ENCODE measurements around the gene TRERF1. TPM values are rescaled to one million over a fixed set of nuclear protein-coding genes. Genes with fewer than 3 reads are reported as not detected.

Gene TRERF1
- total RNA-seq, 1 donor from 2014 or later, result 47.9 TPM

- Mint-ChIP-seq H3K36me3 (ENCODE audit: low read depth) (peaks cover 48% of the 10 kb centered on the region), H3K27me3 (ENCODE audit: insufficient read depth) (no peaks in the 10 kb centered on the region), H3K4me3 (peak overlapping the region; percentile 70), H3K9me3 (no peaks in the 10 kb centered on the region), H3K4me1 (ENCODE audit: low read depth) (peaks cover 81% of the 10 kb centered on the region), H3K27ac (peak overlapping the region; percentile 85)
- DNase-seq (ENCODE audit: low spot score), result no peak
- intact Hi-C loops (cut with micrococcal nuclease), result loop anchor here (5.0 kb wide), 1 partner anchor 181 kb away; no protein-coding TSS in a partner anchor
Observed at GRCh38 chr6:42366011-42366705, 85.6 kb downstream of the TRERF1 start.

GRCh38 chr6:42365021-42365420 lies 86.7 kb downstream of the TRERF1 start:
- Mint-ChIP-seq H3K27me3 (ENCODE audit: insufficient read depth) (no peaks in the 10 kb centered on the region), H3K27ac (peak overlapping the region; percentile 89)
- intact Hi-C loops (cut with micrococcal nuclease), result loop anchor here (5.0 kb wide), 1 partner anchor 182 kb away; no protein-coding TSS in a partner anchor

DNA sequence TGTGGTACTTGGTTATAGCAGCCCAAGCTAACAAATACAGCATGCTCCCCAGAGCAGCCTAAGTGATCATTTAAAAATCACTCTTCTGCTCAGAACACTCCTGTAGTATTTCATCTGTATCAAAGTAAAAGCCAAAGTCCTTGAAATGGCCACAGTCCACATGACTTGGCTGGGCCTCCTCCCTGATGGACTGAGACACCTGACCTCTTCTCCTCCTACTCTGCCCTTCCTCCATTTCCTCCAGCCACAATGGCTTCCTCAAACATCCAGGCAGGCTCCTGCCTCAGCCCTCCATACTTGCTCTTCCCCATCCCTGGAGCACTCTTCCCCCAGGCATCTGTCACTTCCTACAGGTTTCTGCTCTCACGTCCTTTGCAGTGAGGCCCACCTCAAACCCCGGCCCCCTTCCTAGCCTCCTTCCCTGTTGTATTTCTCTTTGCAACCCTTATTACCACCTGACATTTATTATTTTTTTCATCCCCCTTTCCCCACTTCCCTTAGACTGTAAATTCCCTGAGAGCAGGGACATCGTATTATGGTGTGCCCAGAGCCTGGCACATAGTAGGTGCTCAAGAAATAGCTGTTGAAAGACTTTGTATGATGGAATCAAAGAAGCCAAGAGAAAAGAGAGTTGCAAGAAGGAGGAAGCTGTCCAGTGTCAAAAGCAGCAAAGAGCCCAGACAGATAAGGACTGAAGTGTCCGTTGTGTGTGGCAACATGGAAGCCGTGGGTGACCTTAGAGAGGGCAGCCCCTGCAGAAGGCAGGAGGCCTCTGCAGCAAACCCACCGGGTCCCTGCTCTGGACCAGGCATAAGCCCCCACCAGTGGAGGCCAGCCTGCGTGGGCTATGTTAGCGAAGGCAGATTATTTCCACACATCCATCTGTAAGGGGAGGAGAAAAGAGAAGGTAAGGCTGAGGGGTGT lies 87.5 kb downstream of the TRERF1 start:
- Mint-ChIP-seq H3K27me3 (ENCODE audit: insufficient read depth) (no peaks in the 10 kb centered on the region), H3K4me1 (ENCODE audit: low read depth) (peaks cover 75% of the 10 kb centered on the region), H3K4me3 (peak overlapping the region; percentile 71), H3K27ac (peak overlapping the region; percentile 89), H3K36me3 (ENCODE audit: low read depth) (peaks cover 52% of the 10 kb centered on the region), H3K9me3 (no peaks in the 10 kb centered on the region)
- DNase-seq (ENCODE audit: low spot score), result no peak
- intact Hi-C loops (cut with micrococcal nuclease), result no loop called here

More at GRCh38 chr6:42365021-42365420, 86.7 kb downstream of the TRERF1 start:
- Mint-ChIP-seq H3K4me1 (ENCODE audit: low read depth) (peaks cover 83% of the 10 kb centered on the region), H3K4me3 (peak overlapping the region; percentile 71), H3K9me3 (no peaks in the 10 kb centered on the region), H3K36me3 (ENCODE audit: low read depth) (peaks cover 54% of the 10 kb centered on the region)
- DNase-seq (ENCODE audit: low spot score), result no peak

- Mint-ChIP-seq H3K27ac (peak overlapping the region; percentile 63), H3K27me3 (ENCODE audit: insufficient read depth) (no peaks in the 10 kb centered on the region), H3K4me3 (no peak overlapping the region), H3K36me3 (ENCODE audit: low read depth) (peaks cover 59% of the 10 kb centered on the region), H3K9me3 (no peaks in the 10 kb centered on the region), H3K4me1 (ENCODE audit: low read depth) (peaks cover 66% of the 10 kb centered on the region)
- intact Hi-C loops (cut with micrococcal nuclease), result no loop called here
- no peak for DNase-seq (ENCODE audit: low spot score)
Observed at GRCh38 chr6:42361036-42361435, 90.7 kb downstream of the TRERF1 start.

DNA sequence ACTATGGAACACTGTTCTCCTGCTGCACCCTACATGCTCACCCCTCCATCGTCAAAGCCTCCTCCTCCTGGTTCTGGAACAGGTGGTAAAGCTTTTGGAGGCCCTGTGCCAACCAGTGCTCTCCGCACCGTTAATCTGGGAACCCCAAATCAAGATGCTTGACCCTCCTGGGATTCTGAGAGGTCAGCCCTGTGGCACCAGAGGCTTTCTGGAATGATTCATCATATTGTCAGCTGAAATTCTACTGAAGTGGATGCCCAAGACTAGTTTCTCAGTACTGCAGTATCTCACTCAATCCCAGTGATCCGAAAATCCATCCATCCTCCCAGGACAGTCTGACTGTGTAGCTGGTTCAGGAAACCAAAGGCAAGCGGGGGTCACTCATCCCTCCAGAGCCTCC lies 92.7 kb downstream of the TRERF1 start:
- DNase-seq (ENCODE audit: low spot score), result no peak
- Mint-ChIP-seq H3K4me3 (no peak overlapping the region), H3K4me1 (ENCODE audit: low read depth) (peaks cover 48% of the 10 kb centered on the region), H3K27ac (peak overlapping the region; percentile 44), H3K36me3 (ENCODE audit: low read depth) (peaks cover 44% of the 10 kb centered on the region), H3K9me3 (no peaks in the 10 kb centered on the region), H3K27me3 (ENCODE audit: insufficient read depth) (no peaks in the 10 kb centered on the region)
- intact Hi-C loops (cut with micrococcal nuclease), result no loop called here

DNA sequence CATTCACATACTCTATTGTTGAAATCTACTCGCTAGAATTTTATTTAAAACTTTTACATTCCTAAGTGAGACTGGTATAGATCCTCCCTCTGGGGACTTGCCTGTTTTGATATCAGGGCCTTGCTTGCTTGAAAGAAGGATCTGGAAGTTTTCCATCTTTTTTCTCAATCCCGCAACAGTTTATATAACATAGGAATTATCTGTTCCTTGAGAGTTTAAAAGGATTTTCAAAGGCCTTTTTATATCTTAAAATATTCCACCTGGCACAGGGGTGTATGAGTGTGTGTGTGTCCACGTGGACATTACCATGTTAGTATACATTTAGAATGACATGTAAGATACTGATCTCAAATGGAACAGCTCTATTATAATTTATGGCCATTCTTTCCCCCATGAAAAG lies 96.3 kb downstream of the TRERF1 start:
- Mint-ChIP-seq H3K4me1 (ENCODE audit: low read depth) (peaks cover 35% of the 10 kb centered on the region), H3K4me3 (no peak overlapping the region), H3K27me3 (ENCODE audit: insufficient read depth) (no peaks in the 10 kb centered on the region), H3K36me3 (ENCODE audit: low read depth) (peaks cover 23% of the 10 kb centered on the region), H3K9me3 (no peaks in the 10 kb centered on the region), H3K27ac (no peak overlapping the region)
- intact Hi-C loops (cut with micrococcal nuclease), result no loop called here
- no peak for DNase-seq (ENCODE audit: low spot score)

GRCh38 chr6:42354702-42355101 lies 97.0 kb downstream of the TRERF1 start:
- H3K4me3 Mint-ChIP-seq, result no peak overlapping the region
- intact Hi-C loops (cut with micrococcal nuclease), result no loop called here

DNA sequence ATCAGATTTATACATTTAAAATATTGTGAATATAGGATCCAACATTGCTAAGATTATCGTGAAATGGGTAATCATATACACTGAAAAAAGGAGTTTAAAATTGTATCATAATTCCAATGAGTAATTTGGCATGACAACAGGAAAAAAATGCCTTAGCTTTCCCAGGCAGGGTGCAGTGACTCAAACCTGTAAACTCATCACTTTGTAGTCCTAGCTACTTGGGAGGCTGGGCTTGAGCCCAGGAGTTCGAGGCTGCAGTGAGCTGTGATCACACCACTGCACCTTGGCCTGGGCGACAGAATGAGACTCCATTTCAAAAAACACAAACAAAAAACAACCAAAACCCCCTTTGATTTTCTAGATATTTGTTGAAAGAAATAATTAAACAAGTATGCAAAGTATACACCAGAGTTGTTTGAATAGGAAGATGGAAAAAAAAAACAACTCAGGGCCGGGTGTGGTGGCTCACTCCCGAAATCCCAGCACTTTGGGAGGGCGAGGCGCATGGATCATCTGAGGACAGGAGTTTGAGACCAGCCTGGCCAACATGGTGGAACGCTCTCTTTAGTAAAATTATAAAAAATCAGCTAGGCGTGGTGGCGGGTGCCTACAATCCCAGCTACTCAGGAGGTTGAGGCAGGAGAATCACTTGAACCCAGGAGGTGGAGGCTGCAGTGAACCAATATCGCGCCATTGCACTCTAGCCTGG lies 98.7 kb downstream of the TRERF1 start:
- Mint-ChIP-seq H3K4me1 (ENCODE audit: low read depth) (peaks cover 31% of the 10 kb centered on the region), H3K36me3 (ENCODE audit: low read depth) (peaks cover 23% of the 10 kb centered on the region), H3K9me3 (no peaks in the 10 kb centered on the region), H3K27ac (no peak overlapping the region), H3K4me3 (no peak overlapping the region), H3K27me3 (ENCODE audit: insufficient read depth) (no peaks in the 10 kb centered on the region)
- no peak for DNase-seq (ENCODE audit: low spot score)
- intact Hi-C loops (cut with micrococcal nuclease), result no loop called here

More at GRCh38 chr6:42354702-42355101, 97.0 kb downstream of the TRERF1 start:
- Mint-ChIP-seq H3K4me1 (ENCODE audit: low read depth) (peaks cover 35% of the 10 kb centered on the region), H3K36me3 (ENCODE audit: low read depth) (peaks cover 19% of the 10 kb centered on the region), H3K9me3 (no peaks in the 10 kb centered on the region), H3K27me3 (ENCODE audit: insufficient read depth) (no peaks in the 10 kb centered on the region), H3K27ac (no peak overlapping the region)
- no peak for DNase-seq (ENCODE audit: low spot score)

- DNase-seq (ENCODE audit: low spot score), result no peak
- intact Hi-C loops (cut with micrococcal nuclease), result no loop called here
- Mint-ChIP-seq H3K4me3 (no peak overlapping the region), H3K4me1 (ENCODE audit: low read depth) (peaks cover 38% of the 10 kb centered on the region), H3K27ac (no peak overlapping the region), H3K9me3 (no peaks in the 10 kb centered on the region), H3K27me3 (ENCODE audit: insufficient read depth) (no peaks in the 10 kb centered on the region), H3K36me3 (ENCODE audit: low read depth) (peaks cover 17% of the 10 kb centered on the region)
Observed at GRCh38 chr6:42350911-42351310, 100.8 kb downstream of the TRERF1 start.

DNA sequence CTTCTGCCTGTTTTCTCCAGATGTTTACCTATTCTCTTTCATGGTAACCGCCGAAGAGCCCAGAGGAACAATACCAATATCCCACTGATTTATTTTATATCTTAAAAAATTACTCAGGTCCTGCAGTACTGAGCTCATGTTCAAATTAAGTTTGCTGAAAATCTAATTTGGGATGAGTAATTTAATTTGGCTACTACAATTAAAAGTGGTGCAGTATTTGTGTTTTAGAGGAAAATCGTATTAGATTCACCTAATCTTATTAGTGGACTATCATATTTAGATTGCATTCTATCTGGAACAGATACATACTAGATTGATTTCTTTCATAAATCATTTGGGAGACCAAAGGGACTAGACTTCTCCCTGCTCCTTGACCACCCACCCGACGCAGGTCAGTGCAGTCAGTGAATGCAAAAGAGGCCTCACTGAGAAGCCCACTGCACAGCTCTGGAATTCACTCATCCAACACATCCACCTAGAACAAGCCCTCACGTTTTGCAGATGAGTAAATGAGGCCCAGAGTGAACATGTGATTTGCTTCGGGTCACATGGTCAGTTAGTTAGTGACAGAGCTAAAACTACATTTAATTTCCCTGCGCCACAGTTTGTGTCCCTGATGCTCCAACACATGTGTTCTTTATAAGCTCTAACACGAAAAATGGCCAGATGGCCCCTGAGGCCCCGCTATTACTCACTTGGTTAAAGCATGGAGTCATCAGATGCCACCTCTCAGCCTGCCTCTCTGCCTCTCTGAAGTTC lies 101.8 kb downstream of the TRERF1 start:
- no peaks in the 10 kb centered on the region for H3K9me3 Mint-ChIP-seq
- peaks cover 47% of the 10 kb centered on the region for H3K4me1 Mint-ChIP-seq (ENCODE audit: low read depth)
- no peak for DNase-seq (ENCODE audit: low spot score)
- no peak overlapping the region for H3K4me3 Mint-ChIP-seq
- intact Hi-C loops (cut with micrococcal nuclease), result no loop called here
- H3K36me3 Mint-ChIP-seq (ENCODE audit: low read depth), result peaks cover 23% of the 10 kb centered on the region
- H3K27ac Mint-ChIP-seq, result no peak overlapping the region
- H3K27me3 Mint-ChIP-seq (ENCODE audit: insufficient read depth), result no peaks in the 10 kb centered on the region

- peak overlapping the region; percentile 14 for H3K27ac Mint-ChIP-seq
- intact Hi-C loops (cut with micrococcal nuclease), result no loop called here
- peaks cover 72% of the 10 kb centered on the region for H3K4me1 Mint-ChIP-seq (ENCODE audit: low read depth)
- H3K36me3 Mint-ChIP-seq (ENCODE audit: low read depth), result peaks cover 38% of the 10 kb centered on the region
- no peak overlapping the region for H3K4me3 Mint-ChIP-seq
- DNase-seq (ENCODE audit: low spot score), result no peak
- H3K9me3 Mint-ChIP-seq, result no peaks in the 10 kb centered on the region
- no peaks in the 10 kb centered on the region for H3K27me3 Mint-ChIP-seq (ENCODE audit: insufficient read depth)
Observed at GRCh38 chr6:42347456-42347855, 104.3 kb downstream of the TRERF1 start.

Data from activated T-helper 1 cell treated with anti-CD3 and anti-CD28 coated beads, Interleukin-12 subunit alpha, Interleukin-12 subunit beta, Interleukin-2, Interleukin-4 antibody, amounts not matched to agents 30 ng/mL and 10 ng/mL and 1 ng/mL, durations not matched to agents 14 hours and 24 hours and 36 hours (primary cell).